Measurements from ENCODE around the gene SRSF10. TPM values are rescaled to one million over a fixed set of nuclear protein-coding genes. Genes with fewer than 3 reads are reported as not detected.
A peak's percentile ranks its signal among the peaks of the same experiment; 100 is the strongest.
"Not testable (repeated sequence)": the region's sequence is repeated elsewhere in the genome, so short reads cannot be mapped to it uniquely, and the experiment has no call there.

The SRSF10 gene
- polyA plus RNA-seq, 4 donors, result 190 to 234 (median 213) TPM

GRCh38 chr1:23959461-23960290 lies 20.5 kb downstream of the SRSF10 start, which contains the start of gene PNRC2:
Gene PNRC2, plus strand, starts transcription at chr1:23959828. Its CDS starts 1,630 bp downstream, at chr1:23961458.
- peak; percentile 92 to 94 (median 94) for DNase-seq (ENCODE audit: low read depth in 4 of 4, low spot score in 3 of 4)

- DNase-seq (ENCODE audit: low read depth in 4 of 4, low spot score in 3 of 4), result peak in 3 of 4 donors; percentile 78 to 80 (median 79)
These were observed 21.2 kb downstream of the SRSF10 start for GRCh38 chr1:23958810-23959460.

GRCh38 chr1:23958040-23958809 lies 21.9 kb downstream of the SRSF10 start:
- DNase-seq (ENCODE audit: low read depth in 4 of 4, low spot score in 3 of 4), result not testable (repeated sequence)

GRCh38 chr1:23957096-23957495 lies 23.0 kb downstream of the SRSF10 start:
- DNase-seq (ENCODE audit: low read depth in 4 of 4, low spot score in 3 of 4), result no peak

- no peak for DNase-seq (ENCODE audit: low read depth in 4 of 4, low spot score in 3 of 4)
These were observed 27.1 kb downstream of the SRSF10 start for GRCh38 chr1:23953020-23953419.

GRCh38 chr1:23947366-23947765 lies 32.8 kb downstream of the SRSF10 start:
- DNase-seq (ENCODE audit: low read depth in 4 of 4, low spot score in 3 of 4), result no peak

GRCh38 chr1:23936481-23937176 lies 43.5 kb downstream of the SRSF10 start:
- no peak for DNase-seq (ENCODE audit: low read depth in 4 of 4, low spot score in 3 of 4)

GRCh38 chr1:23931491-23931880 lies 48.6 kb downstream of the SRSF10 start:
- no peak for DNase-seq (ENCODE audit: low read depth in 4 of 4, low spot score in 3 of 4)

- no peak for DNase-seq (ENCODE audit: low read depth in 4 of 4, low spot score in 3 of 4)
These were observed 49.2 kb downstream of the SRSF10 start for GRCh38 chr1:23930861-23931490.

- DNase-seq (ENCODE audit: low read depth in 4 of 4, low spot score in 3 of 4), result no peak
These were observed 49.9 kb downstream of the SRSF10 start for GRCh38 chr1:23930270-23930669.

- DNase-seq (ENCODE audit: low read depth in 4 of 4, low spot score in 3 of 4), result no peak
These were observed 51.3 kb downstream of the SRSF10 start for GRCh38 chr1:23928789-23929188.

GRCh38 chr1:23927097-23927496 lies 53.0 kb downstream of the SRSF10 start:
- DNase-seq (ENCODE audit: low read depth in 4 of 4, low spot score in 3 of 4), result no peak

GRCh38 chr1:23925279-23925678 lies 54.8 kb downstream of the SRSF10 start:
- DNase-seq (ENCODE audit: low read depth in 4 of 4, low spot score in 3 of 4), result no peak

GRCh38 chr1:23924601-23925000 lies 55.5 kb downstream of the SRSF10 start:
- no peak for DNase-seq (ENCODE audit: low read depth in 4 of 4, low spot score in 3 of 4)

- DNase-seq (ENCODE audit: low read depth in 4 of 4, low spot score in 3 of 4), result no peak
These were observed 56.3 kb downstream of the SRSF10 start for GRCh38 chr1:23923592-23924499.

- no peak for DNase-seq (ENCODE audit: low read depth in 4 of 4, low spot score in 3 of 4)
These were observed 57.7 kb downstream of the SRSF10 start for GRCh38 chr1:23922321-23922943.

GRCh38 chr1:23916209-23917131 lies 63.7 kb downstream of the SRSF10 start:
- DNase-seq (ENCODE audit: low read depth in 4 of 4, low spot score in 3 of 4), result peak; percentile 34 to 58 (median 54)
